RWPE2 (cell line): Measurements from ENCODE around the gene SSH3.

ENCODE experiments used
- ATAC-seq: fragments of 200-7000 bp; cut with Tn5 transposase; 3 replicates; pipeline ENCODE4 v1.9.1; 2021; ENCODE audit warnings: low read depth
- DNase-seq: peaks from one replicate; pipeline ENCODE4 v3.0.0-alpha.2; 2020; ENCODE audit warnings: low spot score
- H3K27ac ChIP-seq: fragments of 450-650 bp; 2 replicates; pipeline ENCODE4 v1.5.1; 2017; ENCODE audit warnings: mild to moderate bottlenecking; ENCODE audit not compliant: poor library complexity, severe bottlenecking
- H3K27me3 ChIP-seq: fragments of 250-450 bp; sonication (Bioruptor Pico); 2 replicates; pipeline ENCODE4 v1.5.1; 2021; ENCODE audit warnings: mild to moderate bottlenecking, moderate library complexity; ENCODE audit not compliant: insufficient read depth, poor library complexity, severe bottlenecking
- H3K36me3 ChIP-seq: fragments of 250-450 bp; sonication (Bioruptor Pico); 2 replicates; pipeline ENCODE4 v1.5.1; 2020; ENCODE audit warnings: low read depth, mild to moderate bottlenecking, moderate library complexity
- H3K4me1 ChIP-seq: fragments of 250-450 bp; sonication (Bioruptor Pico); 2 replicates; pipeline ENCODE4 v1.5.1; 2021; ENCODE audit warnings: mild to moderate bottlenecking, moderate library complexity; ENCODE audit not compliant: insufficient read depth, poor library complexity, severe bottlenecking
- H3K4me3 ChIP-seq: fragments of 250-450 bp; sonication (Bioruptor Pico); 2 replicates; pipeline ENCODE4 v1.5.1; 2021; ENCODE audit warnings: mild to moderate bottlenecking, moderate library complexity; ENCODE audit not compliant: severe bottlenecking
- H3K9me3 ChIP-seq: fragments of 250-450 bp; sonication (Bioruptor Pico); 2 replicates; pipeline ENCODE4 v1.5.1; 2021; ENCODE audit warnings: mild to moderate bottlenecking, moderate library complexity; ENCODE audit not compliant: severe bottlenecking
- CTCF ChIP-seq: fragments of 450-650 bp; IDR thresholded peaks from one replicate; pipeline ENCODE4 v1.5.1; 2017; ENCODE audit warnings: mild to moderate bottlenecking, moderate library complexity; ENCODE audit not compliant: poor library complexity, severe bottlenecking

SSH3 gene

GRCh38 chr11:67320691-67321090 lies 17.4 kb downstream of the SSH3 start:
- DNase-seq (no peak), ATAC-seq (no peak)
- Histone ChIP-seq H3K4me3 (no peak overlapping the region), H3K4me1 (peaks cover 3% of the 10 kb centered on the region), H3K27ac (no peak overlapping the region), H3K36me3 (no peaks in the 10 kb centered on the region), H3K27me3 (no peaks in the 10 kb centered on the region), H3K9me3 (no peaks in the 10 kb centered on the region)
- TF ChIP-seq CTCF = no peak

- no peak overlapping the region for H3K4me3 ChIP-seq
- H3K36me3 ChIP-seq = peaks cover 2% of the 10 kb centered on the region; the same call in 1 of the 2 replicates
- H3K27ac ChIP-seq = no peak overlapping the region
- no peaks in the 10 kb centered on the region for H3K9me3 ChIP-seq
- ATAC-seq = no peak
- no peaks in the 10 kb centered on the region for H3K27me3 ChIP-seq
- H3K4me1 ChIP-seq = peaks cover 2% of the 10 kb centered on the region
- TF ChIP-seq CTCF = no peak
- no peak for DNase-seq
Measured at GRCh38 chr11:67321313-67321871, 18.1 kb downstream of the SSH3 start.

GRCh38 chr11:67322049-67322448 lies 18.7 kb downstream of the SSH3 start:
- DNase-seq = no peak
- no peak for ATAC-seq

GRCh38 chr11:67323526-67323925 lies 20.2 kb downstream of the SSH3 start:
- DNase-seq (no peak), ATAC-seq (no peak)
- Histone ChIP-seq H3K27ac (no peak overlapping the region), H3K27me3 (no peaks in the 10 kb centered on the region), H3K9me3 (no peaks in the 10 kb centered on the region), H3K4me3 (no peak overlapping the region), H3K4me1 (no peaks in the 10 kb centered on the region), H3K36me3 (peaks cover 4% of the 10 kb centered on the region; the same call in 1 of the 2 replicates)
- TF ChIP-seq CTCF = no peak

More at GRCh38 chr11:67322049-67322448, 18.7 kb downstream of the SSH3 start:
- no peaks in the 10 kb centered on the region for H3K9me3 ChIP-seq
- no peak overlapping the region for H3K27ac ChIP-seq
- no peak for TF ChIP-seq CTCF
- H3K4me3 ChIP-seq = no peak overlapping the region
- no peaks in the 10 kb centered on the region for H3K27me3 ChIP-seq
- peaks cover 4% of the 10 kb centered on the region; the same call in 1 of the 2 replicates for H3K36me3 ChIP-seq
- H3K4me1 ChIP-seq = no peaks in the 10 kb centered on the region

GRCh38 chr11:67332081-67332691 lies 28.9 kb downstream of the SSH3 start:
- Histone ChIP-seq H3K4me3 (no peak overlapping the region), H3K36me3 (no peaks in the 10 kb centered on the region), H3K4me1 (no peaks in the 10 kb centered on the region), H3K9me3 (no peaks in the 10 kb centered on the region), H3K27ac (no peak overlapping the region), H3K27me3 (no peaks in the 10 kb centered on the region)
- DNase-seq (no peak), ATAC-seq (no peak)
- no peak for TF ChIP-seq CTCF
